ENCODE results near the gene THSD7A. TPM values are rescaled to one million over a fixed set of nuclear protein-coding genes. Genes with fewer than 3 reads are reported as not detected.

THSD7A gene
- total RNA-seq, 2 donors from 2014 or later = 1.6 to 6.1 TPM

DNA sequence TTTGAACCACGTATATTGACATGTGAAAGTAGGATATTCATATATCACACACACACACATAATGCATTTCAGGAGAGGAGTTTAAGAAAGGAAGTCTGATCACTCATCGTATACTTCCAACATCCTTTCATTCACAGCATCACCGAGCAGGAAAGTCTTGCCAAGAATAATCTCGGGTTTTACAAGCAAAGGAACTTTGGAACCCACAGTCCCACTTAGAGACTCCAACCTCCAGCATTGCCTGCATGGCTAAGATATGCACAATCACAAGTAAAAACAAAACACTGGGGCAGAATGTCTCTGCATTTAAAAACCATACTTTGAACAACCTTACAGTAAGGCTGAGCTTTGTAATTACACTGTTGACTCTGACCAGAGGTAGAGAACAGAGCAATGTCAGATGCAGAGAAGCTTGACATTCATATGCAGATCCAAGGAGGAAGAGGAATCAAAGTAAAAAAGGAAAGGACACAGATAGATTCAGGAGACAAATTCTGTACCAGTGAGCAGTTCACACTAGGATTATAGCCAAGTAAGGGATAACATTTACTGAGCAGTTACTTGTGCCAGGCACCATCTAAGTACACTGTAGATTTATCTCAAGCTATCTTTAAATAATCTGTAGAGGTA is 14.8 kb downstream of the THSD7A start:
- no peaks in the 10 kb centered on the region for H3K9me3 ChIP-seq
- DNase-seq (ENCODE audit: low spot score) (no peak), ATAC-seq (ENCODE audit: insufficient number of reproducible peaks, low FRiP score, low read depth) (no peak)
- TF ChIP-seq, protein P1, sequence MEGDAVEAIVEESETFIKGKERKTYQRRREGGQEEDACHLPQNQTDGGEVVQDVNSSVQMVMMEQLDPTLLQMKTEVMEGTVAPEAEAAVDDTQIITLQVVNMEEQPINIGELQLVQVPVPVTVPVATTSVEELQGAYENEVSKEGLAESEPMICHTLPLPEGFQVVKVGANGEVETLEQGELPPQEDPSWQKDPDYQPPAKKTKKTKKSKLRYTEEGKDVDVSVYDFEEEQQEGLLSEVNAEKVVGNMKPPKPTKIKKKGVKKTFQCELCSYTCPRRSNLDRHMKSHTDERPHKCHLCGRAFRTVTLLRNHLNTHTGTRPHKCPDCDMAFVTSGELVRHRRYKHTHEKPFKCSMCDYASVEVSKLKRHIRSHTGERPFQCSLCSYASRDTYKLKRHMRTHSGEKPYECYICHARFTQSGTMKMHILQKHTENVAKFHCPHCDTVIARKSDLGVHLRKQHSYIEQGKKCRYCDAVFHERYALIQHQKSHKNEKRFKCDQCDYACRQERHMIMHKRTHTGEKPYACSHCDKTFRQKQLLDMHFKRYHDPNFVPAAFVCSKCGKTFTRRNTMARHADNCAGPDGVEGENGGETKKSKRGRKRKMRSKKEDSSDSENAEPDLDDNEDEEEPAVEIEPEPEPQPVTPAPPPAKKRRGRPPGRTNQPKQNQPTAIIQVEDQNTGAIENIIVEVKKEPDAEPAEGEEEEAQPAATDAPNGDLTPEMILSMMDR (IDR thresholded peaks at IDR 0.05) = no peak
- no peak overlapping the region for H3K27ac ChIP-seq
- H3K36me3 ChIP-seq = no peaks in the 10 kb centered on the region
- H3K27me3 ChIP-seq (replicated peaks; ENCODE audit: insufficient read depth) = no peaks in the 10 kb centered on the region
- H3K4me1 ChIP-seq (ENCODE audit: control insufficient read depth in 1 of 2, low read depth in 2 of 2) = no peaks in the 10 kb centered on the region
- H3K4me3 ChIP-seq = no peak overlapping the region

GRCh38 chr7:11811709-11812108 is 20.3 kb downstream of the THSD7A start:
- ATAC-seq (ENCODE audit: insufficient number of reproducible peaks, low FRiP score, low read depth) (no peak), DNase-seq (ENCODE audit: low spot score) (no peak)
- Histone ChIP-seq H3K36me3 (no peaks in the 10 kb centered on the region), H3K27me3 (replicated peaks; ENCODE audit: insufficient read depth) (no peaks in the 10 kb centered on the region), H3K27ac (no peak overlapping the region), H3K4me1 (ENCODE audit: control insufficient read depth in 1 of 2, low read depth in 2 of 2) (no peaks in the 10 kb centered on the region), H3K9me3 (no peaks in the 10 kb centered on the region), H3K4me3 (no peak overlapping the region)
- TF ChIP-seq, protein P1 (IDR thresholded peaks at IDR 0.05) = no peak

- Histone ChIP-seq H3K9me3 (no peaks in the 10 kb centered on the region), H3K4me1 (ENCODE audit: control insufficient read depth in 1 of 2, low read depth in 2 of 2) (no peaks in the 10 kb centered on the region), H3K36me3 (no peaks in the 10 kb centered on the region), H3K27me3 (replicated peaks; ENCODE audit: insufficient read depth) (no peaks in the 10 kb centered on the region), H3K27ac (no peak overlapping the region), H3K4me3 (no peak overlapping the region)
- TF ChIP-seq, protein P1 (IDR thresholded peaks at IDR 0.05) = no peak
- ATAC-seq (ENCODE audit: insufficient number of reproducible peaks, low FRiP score, low read depth) (no peak), DNase-seq (ENCODE audit: low spot score) (no peak)
Measured at GRCh38 chr7:11810043-11810625, 21.9 kb downstream of the THSD7A start.

GRCh38 chr7:11807000-11807399 is 25.0 kb downstream of the THSD7A start:
- no peaks in the 10 kb centered on the region for H3K27me3 ChIP-seq (replicated peaks; ENCODE audit: insufficient read depth)
- no peak for ATAC-seq (ENCODE audit: insufficient number of reproducible peaks, low FRiP score, low read depth)
- no peaks in the 10 kb centered on the region for H3K9me3 ChIP-seq
- no peak for DNase-seq (ENCODE audit: low spot score)
- no peaks in the 10 kb centered on the region for H3K4me1 ChIP-seq (ENCODE audit: control insufficient read depth in 1 of 2, low read depth in 2 of 2)
- no peaks in the 10 kb centered on the region for H3K36me3 ChIP-seq
- H3K27ac ChIP-seq = no peak overlapping the region
- TF ChIP-seq, protein P1 (IDR thresholded peaks at IDR 0.05) = no peak
- no peak overlapping the region for H3K4me3 ChIP-seq

DNA sequence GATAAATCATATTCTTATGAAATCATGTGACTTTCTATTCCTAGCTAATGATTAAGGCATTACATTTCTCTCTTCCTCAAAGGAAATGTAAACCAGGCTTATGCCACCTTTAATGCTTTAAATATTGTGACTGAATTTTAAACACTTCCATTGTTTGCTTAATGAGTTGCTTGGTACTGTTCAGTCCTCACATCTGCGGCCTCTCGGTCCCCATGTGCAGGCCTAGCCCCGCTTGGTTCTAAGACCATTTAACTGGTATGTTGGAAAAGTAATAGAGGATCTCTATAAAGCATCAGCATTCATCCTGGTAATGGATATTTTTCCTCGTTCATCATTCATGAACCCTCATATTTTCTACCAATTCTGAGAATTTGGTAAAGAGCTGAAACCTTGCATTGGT is 27.4 kb downstream of the THSD7A start:
- no peaks in the 10 kb centered on the region for H3K9me3 ChIP-seq
- H3K36me3 ChIP-seq = no peaks in the 10 kb centered on the region
- H3K27ac ChIP-seq = no peak overlapping the region
- H3K27me3 ChIP-seq (replicated peaks; ENCODE audit: insufficient read depth) = no peaks in the 10 kb centered on the region
- ATAC-seq (ENCODE audit: insufficient number of reproducible peaks, low FRiP score, low read depth) (no peak), DNase-seq (ENCODE audit: low spot score) (no peak)
- H3K4me1 ChIP-seq (ENCODE audit: control insufficient read depth in 1 of 2, low read depth in 2 of 2) = no peaks in the 10 kb centered on the region
- TF ChIP-seq, protein P1 (IDR thresholded peaks at IDR 0.05) = no peak
- H3K4me3 ChIP-seq = no peak overlapping the region

Measured in thoracic aorta (tissue), 2 donors.